GM19240 (cell line): Measurements from ENCODE around the gene NGEF.

Experiments used
- DNase-seq: peaks from one replicate; pipeline ENCODE4 v3.0.0; 2011; ENCODE audit warnings: low spot score; ENCODE audit not compliant: insufficient read length

NGEF gene

DNA sequence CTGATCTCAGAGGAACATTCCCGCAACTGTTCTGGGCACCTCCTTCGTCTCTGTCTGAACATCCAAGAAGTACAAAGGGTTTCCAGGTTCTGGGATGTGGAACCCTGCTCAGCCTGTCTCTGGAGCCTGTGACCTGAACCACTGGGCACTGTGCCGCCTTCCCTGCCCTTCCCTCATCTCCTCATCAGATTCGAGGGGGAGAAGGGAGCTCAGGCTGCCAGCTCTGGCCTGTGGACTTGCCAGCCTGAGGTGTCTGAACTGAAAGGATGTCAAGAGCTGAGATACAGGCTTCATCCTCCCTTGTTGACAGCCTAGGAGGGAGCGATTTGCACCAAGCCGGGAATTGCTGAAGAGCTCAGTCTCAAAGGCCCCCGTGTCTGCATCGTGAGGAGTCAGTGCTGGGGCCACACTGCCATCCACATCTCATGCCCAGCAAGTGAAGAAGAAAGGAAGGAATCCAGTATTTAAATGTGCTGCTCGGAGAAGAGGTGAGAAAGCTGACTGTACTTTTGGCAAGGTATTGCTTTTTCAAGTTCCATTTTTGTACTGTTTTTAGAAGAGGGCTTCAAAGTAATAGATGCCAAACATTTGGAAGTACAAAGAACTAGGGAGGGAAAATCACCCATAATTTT is 32.0 kb upstream of the NGEF start:
- DNase-seq = no peak

DNA sequence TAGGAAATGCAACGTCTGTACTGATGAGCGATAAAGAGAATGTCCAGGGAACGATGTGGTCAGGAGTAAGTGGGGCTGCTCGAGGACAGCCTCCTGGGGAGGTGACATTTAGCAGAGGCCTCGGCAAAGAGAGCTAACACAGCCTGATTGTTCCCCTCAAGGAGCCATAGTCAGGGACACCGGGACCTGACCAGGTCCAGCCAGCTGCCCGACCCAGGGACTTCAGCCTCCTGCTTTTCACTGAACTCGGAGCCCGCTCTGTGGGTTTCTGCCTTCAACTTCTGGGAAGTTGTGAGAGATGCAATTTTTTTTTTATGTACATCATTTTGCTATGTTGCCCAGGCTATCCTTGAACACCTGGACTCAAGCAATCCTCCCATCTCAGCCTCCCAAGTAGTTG is 29.5 kb upstream of the NGEF start:
- no peak for DNase-seq

DNA sequence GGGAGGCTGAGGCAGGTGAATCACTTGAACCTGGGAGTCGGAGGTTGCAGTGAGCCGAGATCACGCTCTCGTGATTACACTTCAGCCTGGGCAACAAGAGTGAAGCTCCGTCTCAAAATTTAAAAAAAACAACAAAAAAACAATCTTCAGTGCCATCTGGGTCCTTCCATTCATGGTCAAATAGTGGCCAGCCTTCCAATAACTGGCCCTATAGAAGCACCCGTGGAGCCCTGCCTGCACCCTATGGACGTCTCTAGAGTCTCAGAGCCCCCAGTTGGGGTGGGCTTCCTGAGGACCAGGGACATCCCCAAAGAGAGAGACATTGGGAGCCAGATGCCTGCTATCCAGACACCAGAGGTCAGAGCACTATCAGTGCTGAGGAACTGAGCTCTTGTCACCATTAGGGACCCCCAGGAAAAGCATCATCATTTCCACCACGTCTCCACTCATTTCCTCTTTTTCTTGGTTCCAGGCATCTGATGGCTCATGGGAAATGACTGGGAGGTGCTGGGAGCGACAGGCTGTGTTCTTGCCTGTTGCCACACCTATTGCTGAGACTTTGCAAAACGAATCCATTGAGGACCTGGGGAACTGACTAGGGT is 28.8 kb upstream of the NGEF start:
- DNase-seq = no peak

DNA sequence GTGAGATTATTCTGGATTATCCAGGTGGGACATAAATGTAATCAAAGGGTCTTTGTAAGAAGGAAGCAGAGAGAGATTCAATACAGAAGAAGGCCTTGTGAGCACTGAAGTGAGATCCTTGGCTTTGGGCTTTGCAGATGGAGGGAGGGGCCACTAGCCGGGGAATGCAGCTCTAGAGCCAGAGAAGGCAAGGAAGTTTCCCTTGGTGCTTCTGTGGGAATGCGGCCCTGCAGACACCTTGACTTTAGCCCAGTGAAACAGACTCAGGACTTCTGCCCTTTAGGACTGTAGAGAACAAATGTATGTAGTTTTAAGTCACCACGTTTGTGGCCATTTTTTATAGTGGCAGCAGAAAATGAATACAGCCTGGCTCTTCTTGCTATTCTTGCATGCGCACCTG is 27.5 kb upstream of the NGEF start:
- DNase-seq = no peak

DNA sequence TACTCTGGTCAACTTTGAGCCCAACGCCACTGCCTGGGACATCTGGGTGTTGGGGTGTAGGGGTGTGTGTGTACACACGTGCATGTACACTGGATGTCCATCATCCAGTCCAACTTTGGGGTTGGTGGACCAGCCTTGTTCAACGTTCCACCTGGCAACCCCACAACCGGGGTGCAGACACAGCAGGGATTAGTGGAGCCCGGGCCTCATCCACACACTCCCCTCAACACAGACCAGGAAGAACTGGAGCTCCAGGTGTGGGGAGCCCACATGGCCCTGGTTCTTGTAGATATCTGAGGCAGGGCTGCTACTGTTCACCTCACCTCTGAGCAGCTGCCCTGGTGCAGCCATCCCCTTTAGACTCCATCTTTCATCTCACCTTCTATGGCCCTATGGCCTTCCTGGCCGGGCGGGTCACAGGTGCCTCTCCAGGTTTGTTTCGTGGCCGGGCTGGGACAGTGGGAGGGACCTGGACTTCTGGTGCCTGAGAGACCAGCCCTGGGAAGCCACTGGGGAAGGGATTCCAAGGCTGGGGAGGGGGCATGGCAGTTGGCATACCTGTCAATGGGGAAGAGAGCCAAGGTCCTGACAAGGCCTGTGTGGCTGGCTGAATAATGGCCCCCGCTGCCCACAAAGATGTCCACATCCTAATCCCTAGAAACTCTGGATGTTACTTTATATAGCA is 26.9 kb upstream of the NGEF start:
- DNase-seq = no peak

DNA sequence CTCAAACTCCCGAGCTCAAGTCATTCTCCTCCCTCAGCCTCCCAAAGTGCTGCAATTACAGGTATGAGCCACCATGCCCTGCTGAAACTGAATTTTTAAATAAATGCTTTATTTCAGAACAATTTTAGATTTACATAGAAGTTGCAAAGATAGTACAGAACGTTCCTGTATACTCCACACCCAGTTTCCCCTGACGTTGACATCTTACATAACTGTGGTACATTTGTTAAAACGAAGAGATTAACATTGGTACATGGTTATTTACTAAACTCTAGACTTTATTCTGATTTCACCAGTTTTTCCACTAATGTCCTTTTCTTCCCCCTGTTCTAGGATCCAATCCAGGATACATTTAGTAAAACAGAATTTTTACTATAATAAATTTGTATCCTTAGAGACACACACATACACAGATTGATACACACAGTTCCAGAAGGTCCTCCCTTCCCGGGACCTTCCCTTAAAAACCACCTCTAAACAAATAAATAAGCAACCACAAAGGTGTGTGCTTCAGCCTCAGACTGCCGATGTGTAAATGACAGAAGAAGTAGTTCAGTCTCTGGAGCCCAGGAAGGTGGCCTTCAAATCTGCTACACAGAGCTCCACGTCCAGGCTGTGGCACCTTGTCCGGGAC is 26.3 kb upstream of the NGEF start:
- DNase-seq = no peak

DNA sequence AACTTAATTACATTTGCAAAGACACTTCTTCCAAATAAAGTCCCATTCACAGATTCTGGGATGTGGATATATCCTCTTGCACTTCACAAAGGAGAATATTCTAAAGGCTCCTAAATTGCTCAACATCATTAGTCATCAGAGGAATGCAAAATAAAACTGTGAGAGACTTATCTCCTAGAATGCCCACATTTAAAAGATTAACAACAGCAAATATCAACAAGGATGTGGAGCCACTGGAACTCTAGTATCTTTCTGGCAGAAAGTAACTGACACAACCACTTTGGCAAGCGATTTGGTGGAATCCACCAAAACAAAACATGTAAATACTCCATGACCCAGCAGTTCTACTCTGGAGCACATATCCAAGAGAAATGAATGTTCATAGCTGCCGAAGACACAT is 24.0 kb upstream of the NGEF start:
- DNase-seq = no peak

DNA sequence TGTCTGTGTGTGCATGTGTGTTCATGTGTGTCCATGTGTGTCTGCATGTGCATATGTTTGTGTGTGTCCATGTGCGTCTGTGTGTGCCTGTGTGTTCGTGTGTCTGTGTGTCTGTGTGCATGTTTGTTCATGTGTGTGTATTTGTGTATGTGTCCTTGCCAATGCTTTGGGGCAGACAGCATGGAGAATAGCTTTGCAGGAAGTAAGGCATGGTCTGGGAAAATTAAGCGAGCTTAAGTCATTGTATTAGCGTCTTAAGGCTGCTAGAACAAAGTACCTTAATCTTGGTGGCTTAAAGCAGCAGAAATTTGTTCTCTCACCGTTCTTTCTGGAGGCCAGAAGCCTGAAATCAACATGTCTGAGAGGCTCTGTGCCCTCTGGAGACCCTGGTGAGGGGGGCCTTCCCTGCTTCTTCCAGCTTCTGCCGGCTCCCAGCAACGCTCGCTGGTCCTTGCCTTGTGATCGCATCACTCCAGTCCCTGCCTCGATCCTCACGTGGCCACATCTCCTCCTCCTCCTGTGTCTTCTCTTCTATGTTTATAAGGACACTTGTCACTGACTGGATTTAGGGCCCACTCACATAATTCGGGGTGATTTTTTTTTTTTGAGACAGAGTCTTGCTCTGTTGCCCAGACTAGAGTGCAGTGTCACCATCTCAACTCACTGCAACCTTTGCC is 23.2 kb upstream of the NGEF start:
- no peak for DNase-seq

DNA sequence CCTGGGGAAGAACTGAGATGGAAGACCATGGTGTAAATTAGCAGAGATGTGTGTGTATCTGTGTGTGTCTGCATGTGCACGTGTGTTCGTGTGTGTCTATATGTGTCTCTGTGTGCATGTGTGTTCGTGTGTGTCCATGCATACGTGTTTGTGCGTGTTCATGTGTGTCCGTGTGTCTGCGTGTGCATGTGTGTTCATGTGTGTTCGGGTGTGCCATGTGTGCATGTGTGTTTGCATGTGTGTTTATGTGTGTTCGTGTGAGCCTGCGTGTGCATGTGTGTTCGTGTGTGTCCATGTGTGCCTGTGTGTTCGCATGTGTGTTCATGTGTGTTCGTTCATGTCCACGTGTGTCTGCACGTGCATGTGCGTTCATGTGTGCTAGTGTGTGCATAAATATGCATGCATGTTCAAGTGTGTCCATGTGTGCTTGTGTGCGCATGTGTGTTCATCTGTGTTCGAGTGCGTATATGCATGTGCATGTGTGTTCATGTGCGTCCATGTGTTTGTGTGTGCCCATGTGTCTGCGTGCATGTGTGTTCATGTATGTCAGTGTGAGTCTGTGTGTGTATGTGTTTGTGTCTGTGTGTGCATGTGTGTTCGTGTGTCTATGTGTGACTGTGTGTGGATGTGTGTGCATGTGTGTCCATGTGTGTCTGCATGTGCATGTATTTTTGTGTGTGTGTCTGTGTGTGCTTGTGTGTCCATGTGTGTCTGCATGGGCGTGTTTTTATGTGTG is 22.5 kb upstream of the NGEF start:
- DNase-seq = no peak

DNA sequence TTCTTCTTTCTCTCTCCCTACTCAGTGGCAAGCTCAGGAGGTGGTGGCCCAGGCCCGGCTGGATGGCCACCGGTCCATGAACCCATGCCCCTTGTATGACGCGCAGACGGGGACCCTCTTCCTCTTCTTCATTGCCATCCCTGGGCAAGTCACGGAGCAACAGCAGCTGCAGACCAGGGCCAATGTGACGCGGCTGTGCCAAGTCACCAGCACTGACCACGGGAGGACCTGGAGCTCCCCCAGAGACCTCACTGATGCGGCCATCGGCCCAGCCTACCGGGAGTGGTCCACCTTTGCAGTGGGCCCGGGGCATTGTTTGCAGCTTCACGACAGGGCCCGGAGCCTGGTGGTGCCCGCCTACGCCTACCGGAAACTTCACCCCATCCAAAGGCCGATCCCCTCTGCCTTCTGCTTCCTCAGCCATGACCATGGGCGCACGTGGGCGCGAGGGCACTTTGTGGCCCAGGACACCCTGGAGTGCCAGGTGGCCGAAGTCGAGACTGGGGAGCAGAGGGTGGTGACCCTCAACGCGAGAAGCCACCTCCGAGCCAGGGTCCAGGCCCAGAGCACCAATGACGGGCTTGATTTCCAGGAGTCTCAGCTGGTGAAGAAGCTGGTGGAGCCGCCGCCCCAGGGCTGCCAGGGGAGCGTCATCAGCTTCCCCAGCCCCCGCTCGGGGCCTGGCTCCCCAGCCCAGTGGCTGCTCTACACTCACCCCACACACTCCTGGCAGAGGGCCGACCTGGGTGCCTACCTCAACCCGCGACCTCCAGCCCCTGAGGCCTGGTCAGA is 21.2 kb upstream of the NGEF start:
- DNase-seq = no peak

DNA sequence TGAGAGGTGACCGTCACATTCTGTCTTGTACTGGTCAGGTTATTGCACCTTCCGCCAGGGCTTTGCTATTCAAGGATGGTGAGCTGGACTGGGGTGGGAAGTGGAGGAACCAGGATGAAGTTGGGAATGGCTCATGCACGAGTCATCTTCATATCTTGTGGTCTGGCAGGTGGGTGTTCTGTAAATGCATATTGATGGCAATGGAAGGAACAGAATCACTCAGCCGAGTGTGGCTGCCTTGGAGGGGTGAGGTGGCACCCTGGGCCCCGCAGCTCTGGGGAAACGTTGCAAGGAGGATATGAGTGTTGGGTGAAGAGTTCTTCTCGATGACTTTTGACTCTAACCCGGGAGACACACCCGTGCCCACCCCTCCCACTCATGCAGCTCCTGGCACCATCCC is 20.6 kb upstream of the NGEF start:
- DNase-seq = no peak

DNA sequence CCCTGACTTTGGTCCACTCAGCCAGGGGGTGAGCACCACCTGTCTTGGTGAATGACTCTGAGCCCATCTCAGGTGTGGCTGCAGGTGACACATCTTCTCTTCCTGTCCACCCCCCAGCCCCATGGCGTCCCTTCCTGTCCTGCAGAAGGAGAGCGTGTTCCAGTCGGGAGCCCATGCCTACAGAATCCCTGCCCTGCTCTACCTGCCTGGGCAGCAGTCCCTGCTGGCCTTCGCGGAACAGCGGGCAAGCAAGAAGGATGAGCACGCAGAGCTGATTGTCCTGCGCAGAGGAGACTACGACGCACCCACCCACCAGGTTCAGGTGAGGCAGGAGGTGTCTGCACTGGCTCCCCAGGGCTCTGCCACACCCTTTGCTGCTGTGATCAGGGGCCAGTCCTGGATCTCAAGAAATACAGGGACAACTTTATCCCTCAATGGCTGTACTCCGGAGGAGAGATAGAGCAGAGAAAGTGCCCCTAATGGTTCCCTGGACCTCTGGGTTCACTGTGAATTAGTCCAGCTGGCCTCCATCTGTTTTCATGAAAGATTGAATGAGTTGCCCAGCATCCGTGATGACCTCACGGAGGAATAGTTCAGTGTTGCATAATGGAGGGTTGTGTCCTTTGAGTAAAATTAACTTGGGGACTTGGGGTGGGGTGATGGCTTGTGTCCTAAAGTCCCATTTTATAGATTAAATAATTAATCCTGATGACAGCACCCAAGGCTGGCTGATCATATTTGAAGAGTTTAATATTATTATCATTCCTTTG is 19.7 kb upstream of the NGEF start, which contains the start of gene NEU2:
NEU2 (plus strand) TSS at position 122 of the 770 bp plus-strand sequence; CDS start at position 122, 0 bp downstream.
- no peak for DNase-seq

DNA sequence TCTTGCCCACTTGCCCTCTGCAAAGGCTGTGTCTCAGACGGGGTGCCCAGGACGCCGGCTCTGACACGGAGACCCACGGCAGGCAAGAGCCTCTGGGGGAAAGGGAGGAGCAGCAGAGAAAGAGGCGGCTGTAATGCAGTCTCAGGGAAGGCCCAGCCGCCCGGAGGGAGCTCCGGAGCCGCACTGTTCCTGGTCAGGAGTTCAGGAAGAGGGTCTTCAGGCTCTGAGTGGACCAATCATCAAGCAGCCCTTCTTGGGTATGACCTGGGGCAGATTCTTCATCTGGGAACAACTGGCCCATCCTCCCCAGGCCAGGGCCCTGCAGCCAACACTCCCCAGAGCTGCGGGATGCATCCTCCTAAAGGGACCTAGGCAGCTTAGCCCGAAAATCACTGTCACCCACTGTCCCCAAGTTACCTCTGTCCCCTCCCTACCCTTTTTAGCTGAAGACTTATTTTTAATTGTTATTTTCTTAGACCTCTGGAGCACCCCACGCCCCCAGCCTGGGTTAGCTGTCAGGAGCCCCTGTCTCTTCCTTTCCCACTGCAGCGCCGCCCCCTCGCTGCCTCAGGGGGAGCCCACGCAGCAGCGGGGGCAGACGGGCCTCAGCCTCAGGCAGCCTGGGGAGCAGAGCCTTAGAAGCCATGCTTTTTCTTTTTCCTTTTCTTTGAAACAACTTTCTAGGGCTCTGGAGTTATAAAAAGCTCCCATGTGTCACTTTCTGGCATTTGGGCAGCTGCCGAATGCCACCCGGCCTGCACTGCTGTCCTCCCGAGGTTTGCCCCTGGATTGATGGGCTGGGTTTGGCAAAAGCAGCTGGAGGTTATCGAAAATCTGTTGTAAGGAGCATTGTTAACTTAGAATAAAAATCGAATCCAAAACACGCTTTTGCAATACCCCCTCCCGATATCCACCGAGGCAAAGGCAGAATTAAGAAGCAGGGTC is 18.8 kb upstream of the NGEF start:
- no peak for DNase-seq

DNA sequence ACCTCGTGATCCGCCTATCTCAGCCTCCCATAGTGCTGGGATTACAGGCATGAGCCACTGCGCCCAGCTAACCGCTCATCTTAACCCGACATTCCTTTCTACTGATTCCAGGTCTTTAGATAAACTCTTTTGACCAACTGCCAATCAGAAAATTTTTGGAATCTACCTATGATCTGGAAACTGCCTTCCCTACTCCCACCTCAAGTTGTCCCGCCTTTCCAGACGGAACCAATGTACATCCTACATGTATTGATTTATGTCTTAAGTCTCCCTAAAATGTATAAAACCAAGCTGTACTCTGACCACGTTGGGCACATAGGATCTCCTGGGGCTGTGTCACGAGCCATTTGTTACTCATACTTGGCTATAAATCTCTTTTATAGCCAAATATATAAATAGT is 16.3 kb upstream of the NGEF start:
- no peak for DNase-seq

DNA sequence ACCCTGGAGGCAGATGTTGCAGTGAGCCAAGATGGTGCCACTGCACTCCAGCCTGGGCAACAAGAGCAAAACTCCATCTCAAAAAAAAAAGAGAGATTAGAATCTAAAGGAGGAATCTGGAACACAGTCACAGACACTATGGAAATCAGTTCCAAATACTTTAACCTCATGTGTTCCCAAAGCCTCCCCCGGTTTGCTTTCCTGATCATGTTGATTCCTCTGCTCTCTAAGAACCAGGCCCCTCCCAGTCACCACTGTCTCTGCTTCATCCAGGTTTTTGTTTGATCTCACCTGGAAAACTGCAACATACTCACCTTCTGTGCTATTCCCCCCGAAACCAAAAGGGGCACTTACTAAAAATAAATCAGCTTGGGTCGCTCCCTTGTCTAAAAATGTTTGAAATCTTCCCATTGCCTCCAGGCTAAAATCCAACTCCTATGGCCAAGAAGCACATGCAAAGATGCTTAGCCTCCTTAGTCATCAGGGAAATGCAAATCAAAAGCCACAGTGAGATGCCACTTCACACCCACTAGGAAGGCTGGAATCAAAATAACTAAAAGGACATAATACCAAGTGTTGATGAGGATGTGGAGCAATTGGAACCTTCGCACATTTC is 13.2 kb upstream of the NGEF start:
- no peak for DNase-seq

DNA sequence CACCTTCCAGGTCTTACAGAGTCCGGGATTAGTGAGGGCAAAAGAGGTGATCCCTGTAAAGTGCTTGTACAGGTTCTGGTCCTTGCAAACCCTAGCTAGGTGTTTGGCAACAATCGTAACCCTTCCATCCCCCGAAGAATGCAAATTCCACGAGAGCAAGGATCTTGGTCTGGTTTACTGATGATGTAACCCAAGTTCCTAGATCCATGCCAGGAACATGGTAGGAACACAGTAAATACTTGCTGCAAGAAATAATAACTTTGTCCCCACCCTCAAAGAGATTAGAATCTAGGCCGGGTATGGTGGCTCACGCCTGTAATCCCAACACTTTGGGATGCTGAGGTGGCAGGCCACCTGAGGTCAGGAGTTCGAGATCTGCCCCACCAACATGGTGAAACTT is 12.7 kb upstream of the NGEF start:
- no peak for DNase-seq

DNA sequence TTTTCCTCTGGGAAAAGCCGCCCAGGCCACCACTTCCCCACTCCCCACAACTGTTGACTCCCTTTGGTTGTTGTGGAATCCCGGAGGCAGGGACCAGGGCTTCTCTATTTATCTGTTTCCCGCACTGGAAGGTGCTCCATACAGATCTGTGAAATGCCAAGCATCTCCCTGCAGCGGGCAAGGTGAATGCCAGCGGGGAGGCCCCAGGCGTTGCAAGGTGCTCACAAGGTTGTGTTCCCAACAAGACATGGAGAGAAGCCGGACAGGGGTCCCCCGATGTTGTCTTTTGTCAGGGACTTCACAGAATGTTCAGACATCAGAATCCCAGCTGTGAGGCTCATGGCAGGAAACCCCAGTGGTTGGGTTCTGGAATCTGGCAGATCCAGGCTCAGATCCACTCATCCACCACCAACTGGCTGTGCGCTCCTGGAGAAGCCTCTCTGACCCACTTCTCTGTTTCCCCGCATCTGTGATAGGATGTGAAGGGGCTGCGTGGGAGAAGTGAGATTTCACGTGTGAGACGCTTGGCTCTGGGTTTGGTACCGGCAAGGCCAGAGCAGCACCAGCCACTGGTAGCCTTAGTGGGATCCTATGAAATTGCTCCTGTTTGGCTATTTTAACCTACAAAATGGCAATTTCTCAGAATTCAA is 10.8 kb upstream of the NGEF start:
- no peak for DNase-seq
